Tibial artery (tissue), 4 donors: Measurements from ENCODE around the gene PLEK2.

Experiments
- DNase-seq, 2 donors: peaks; one replicate each; pipeline ENCODE4 v3.0.0-alpha.2; 2019
- H3K27ac ChIP-seq, 2 donors: fragments of 200-600 bp; sonication (generic) in 1 of 2; 1 replicate in 1 of 2; 2 replicates in 1 of 2; pipeline ENCODE4 v1.5.1; 2018 to 2019; ENCODE audit warnings: mild to moderate bottlenecking in 1 of 2
- H3K27me3 ChIP-seq, 2 donors: fragments of 200-600 bp; sonication (generic) in 1 of 2; one replicate each; pipeline versions ENCODE4 v1.5.1 to v1.6.0; 2016 to 2019
- H3K36me3 ChIP-seq, 3 donors: fragments of 200-600 bp; sonication (generic) in 2 of 3; one replicate each; pipeline ENCODE4 v1.5.1; 2016 to 2019; ENCODE audit warnings: mild to moderate bottlenecking in 2 of 3
- H3K4me1 ChIP-seq, 4 donors: fragments of 200-600 bp; sonication (generic) in 2 of 4; 1 replicate in 3 of 4; 2 replicates in 1 of 4; pipeline ENCODE4 v1.5.1; 2016 to 2019
- H3K4me3 ChIP-seq, 2 donors: fragments of 200-600 bp; sonication (generic) in 1 of 2; 1 replicate in 1 of 2; 2 replicates in 1 of 2; pipeline ENCODE4 v1.5.1; 2018 to 2019; ENCODE audit warnings: mild to moderate bottlenecking in 2 of 2
- H3K9me3 ChIP-seq, 3 donors: fragments of 200-600 bp; sonication (generic) in 1 of 3; one replicate each; pipeline ENCODE4 v1.5.1; 2016 to 2019
- intact Hi-C: fragments of 100-400 bp; cut with DNase I; formaldehyde crosslinking; loops from one replicate; pipeline ENCODE4 v1.15.0; 2023; ENCODE audit warnings: low total_unique reads
- TF ChIP-seq, protein P1 (sequence below), 2 experiments: fragments of 200-600 bp in 1 of 2; fragments of 450-650 bp in 1 of 2; IDR thresholded peaks; one replicate each; pipeline ENCODE4 v1.5.1; 2017 to 2019; ENCODE audit warnings: antibody characterized with exemption in 2 of 2, mild to moderate bottlenecking in 1 of 2, moderate library complexity in 1 of 2

The PLEK2 gene

DNA sequence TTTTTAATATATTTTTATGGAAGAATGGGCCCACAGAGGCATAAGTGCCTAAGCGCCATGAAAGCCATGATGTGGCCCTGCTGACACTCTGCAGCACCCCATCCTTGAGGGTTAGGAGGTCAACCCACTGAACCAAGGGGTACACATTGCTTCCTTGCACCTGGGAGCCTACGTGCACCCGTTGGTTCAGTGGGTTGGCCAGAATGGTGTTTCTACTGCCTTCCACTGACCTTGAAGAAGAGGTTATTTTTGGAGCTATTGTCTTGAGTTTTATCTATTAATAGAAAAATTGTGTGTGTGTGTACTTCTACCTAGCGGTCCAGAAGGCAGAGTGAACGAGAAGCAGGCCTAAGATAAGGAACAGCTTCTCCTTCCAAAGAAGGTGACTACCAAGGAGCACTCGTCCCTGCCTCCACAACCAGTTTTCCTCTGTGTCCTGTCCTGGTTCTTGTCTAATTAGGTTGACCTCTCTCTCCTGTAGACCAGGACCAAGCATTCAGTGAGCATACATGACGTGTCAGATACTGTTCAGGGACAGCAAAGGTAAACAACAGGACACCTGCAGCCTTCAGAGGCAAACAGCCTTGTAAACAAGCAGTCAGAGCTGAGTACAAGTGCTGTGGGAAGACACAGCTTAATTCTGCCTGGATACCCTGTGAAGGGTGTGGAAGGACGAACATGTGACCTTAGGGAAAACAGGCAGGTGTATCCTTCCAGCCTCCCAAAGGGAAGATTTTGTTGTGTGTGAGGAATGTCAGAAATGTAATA lies 30.4 kb upstream of the PLEK2 start:
- Histone ChIP-seq H3K27me3 (peaks cover 0 to 10% of the 10 kb centered on the region in 2 donors), H3K4me1 (peaks cover 0 to 5% (median 0%) of the 10 kb centered on the region in 4 donors), H3K36me3 (no peaks in the 10 kb centered on the region), H3K9me3 (no peaks in the 10 kb centered on the region), H3K4me3 (no peak overlapping the region), H3K27ac (no peak overlapping the region)
- intact Hi-C loops, result no loop called here
- DNase-seq, result no peak
- TF ChIP-seq, protein P1, sequence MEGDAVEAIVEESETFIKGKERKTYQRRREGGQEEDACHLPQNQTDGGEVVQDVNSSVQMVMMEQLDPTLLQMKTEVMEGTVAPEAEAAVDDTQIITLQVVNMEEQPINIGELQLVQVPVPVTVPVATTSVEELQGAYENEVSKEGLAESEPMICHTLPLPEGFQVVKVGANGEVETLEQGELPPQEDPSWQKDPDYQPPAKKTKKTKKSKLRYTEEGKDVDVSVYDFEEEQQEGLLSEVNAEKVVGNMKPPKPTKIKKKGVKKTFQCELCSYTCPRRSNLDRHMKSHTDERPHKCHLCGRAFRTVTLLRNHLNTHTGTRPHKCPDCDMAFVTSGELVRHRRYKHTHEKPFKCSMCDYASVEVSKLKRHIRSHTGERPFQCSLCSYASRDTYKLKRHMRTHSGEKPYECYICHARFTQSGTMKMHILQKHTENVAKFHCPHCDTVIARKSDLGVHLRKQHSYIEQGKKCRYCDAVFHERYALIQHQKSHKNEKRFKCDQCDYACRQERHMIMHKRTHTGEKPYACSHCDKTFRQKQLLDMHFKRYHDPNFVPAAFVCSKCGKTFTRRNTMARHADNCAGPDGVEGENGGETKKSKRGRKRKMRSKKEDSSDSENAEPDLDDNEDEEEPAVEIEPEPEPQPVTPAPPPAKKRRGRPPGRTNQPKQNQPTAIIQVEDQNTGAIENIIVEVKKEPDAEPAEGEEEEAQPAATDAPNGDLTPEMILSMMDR (IDR thresholded peaks at IDR 0.05), result no peak

DNA sequence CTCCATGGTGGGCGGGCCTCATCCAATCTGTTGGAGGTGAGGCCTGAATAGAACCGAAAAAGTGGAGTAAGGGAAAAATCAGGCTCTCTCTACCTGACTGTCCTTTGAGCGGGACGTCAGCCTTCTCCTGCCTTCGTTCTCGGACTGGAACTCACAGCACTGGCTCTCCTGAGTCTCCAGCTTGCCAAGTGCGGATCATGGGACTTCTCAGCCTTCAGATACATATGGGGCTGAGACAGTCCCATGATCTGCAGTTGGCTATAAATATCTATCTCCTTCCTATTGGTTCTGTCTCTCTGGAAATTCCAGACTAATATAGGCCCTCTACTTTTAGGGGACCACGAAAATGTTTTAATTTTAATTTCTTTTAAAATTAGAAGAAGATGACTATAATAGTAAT lies 29.7 kb upstream of the PLEK2 start:
- DNase-seq, result no peak
- intact Hi-C loops, result no loop called here
- no peaks in the 10 kb centered on the region for H3K9me3 ChIP-seq
- H3K27ac ChIP-seq, result no peak overlapping the region
- peaks cover 0 to 15% of the 10 kb centered on the region in 2 donors for H3K27me3 ChIP-seq
- no peak overlapping the region for H3K4me3 ChIP-seq
- peaks cover 0 to 5% (median 0%) of the 10 kb centered on the region in 4 donors for H3K4me1 ChIP-seq
- no peaks in the 10 kb centered on the region for H3K36me3 ChIP-seq
- TF ChIP-seq, protein P1 (IDR thresholded peaks at IDR 0.05), result no peak

GRCh38 chr14:67441256-67441655 lies 29.3 kb upstream of the PLEK2 start:
- TF ChIP-seq, protein P1 (IDR thresholded peaks at IDR 0.05), result no peak
- Histone ChIP-seq H3K9me3 (no peaks in the 10 kb centered on the region), H3K4me3 (no peak overlapping the region), H3K36me3 (no peaks in the 10 kb centered on the region), H3K4me1 (peaks cover 0 to 5% (median 0%) of the 10 kb centered on the region in 4 donors), H3K27me3 (peaks cover 0 to 15% of the 10 kb centered on the region in 2 donors), H3K27ac (no peak overlapping the region)
- no peak for DNase-seq
- intact Hi-C loops, result no loop called here

DNA sequence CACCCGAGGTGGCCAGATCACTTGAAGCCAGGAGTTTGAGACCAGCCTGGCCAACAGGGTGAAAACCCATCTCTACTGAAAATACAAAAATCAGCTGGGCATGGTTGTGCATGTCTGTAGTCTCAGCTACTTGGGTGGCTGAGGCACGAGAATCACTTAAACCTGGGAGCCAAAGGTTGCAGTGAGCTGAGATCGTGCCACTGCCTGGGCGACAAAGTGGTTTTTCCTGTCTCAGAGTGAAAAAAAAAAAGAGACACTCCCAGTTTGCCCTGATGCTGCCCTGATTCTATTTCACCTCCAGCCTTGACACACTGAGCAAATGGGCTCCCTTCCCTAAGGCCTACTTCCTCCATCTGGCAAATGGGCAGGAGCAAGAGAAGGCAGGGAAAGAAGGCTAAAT lies 28.5 kb upstream of the PLEK2 start:
- intact Hi-C loops, result no loop called here
- Histone ChIP-seq H3K9me3 (no peaks in the 10 kb centered on the region), H3K27me3 (peaks cover 0 to 15% of the 10 kb centered on the region in 2 donors), H3K4me1 (peaks cover 0 to 5% (median 0%) of the 10 kb centered on the region in 4 donors), H3K4me3 (no peak overlapping the region), H3K36me3 (no peaks in the 10 kb centered on the region), H3K27ac (no peak overlapping the region)
- DNase-seq, result no peak
- TF ChIP-seq, protein P1 (IDR thresholded peaks at IDR 0.05), result no peak

GRCh38 chr14:67438969-67439368 lies 27.0 kb upstream of the PLEK2 start:
- DNase-seq, result no peak
- Histone ChIP-seq H3K4me3 (no peak overlapping the region), H3K27me3 (peaks cover 0 to 15% of the 10 kb centered on the region in 2 donors), H3K27ac (no peak overlapping the region), H3K4me1 (no peaks in the 10 kb centered on the region), H3K36me3 (no peaks in the 10 kb centered on the region), H3K9me3 (no peaks in the 10 kb centered on the region)
- intact Hi-C loops, result no loop called here
- TF ChIP-seq, protein P1 (IDR thresholded peaks at IDR 0.05), result no peak
